Activated CD4-positive, alpha-beta T cell treated with anti-CD3 and anti-CD28 coated beads for 36 hours (primary cell): ENCODE measurements around the gene GPR108. TPM values are rescaled to one million over a fixed set of nuclear protein-coding genes. Genes with fewer than 3 reads are reported as not detected.
A peak's percentile ranks its signal among the peaks of the same experiment; 100 is the strongest.

ENCODE experiments used
- ATAC-seq: fragments of 200-7000 bp; cut with Tn5 transposase; one replicate; pipeline ENCODE4 v1.10.0; 2021; ENCODE audit warnings: mild to moderate bottlenecking, moderate library complexity
- CTCF ChIA-PET: fragments of 350-600 bp; sonication (Branson Sonifier 250); formaldehyde crosslinking; loops from one replicate; lab custom pipeline; 2021; ENCODE audit warnings: antibody characterized with exemption; lab: Charles Lee
- POLR2A ChIA-PET: fragments of 350-600 bp; sonication (Branson Sonifier 250); formaldehyde crosslinking; loops from one replicate; lab custom pipeline; 2021; ENCODE audit warnings: antibody characterized with exemption, inconsistent platforms; lab: Charles Lee
- DNase-seq: peaks from one replicate; pipeline ENCODE4 v3.0.0-alpha.2; 2020
- H3K27ac Mint-ChIP-seq: one replicate; pipeline ENCODE4 v1.8.0; 2021; ENCODE audit warnings: mixed read lengths
- H3K27me3 Mint-ChIP-seq: one replicate; pipeline ENCODE4 v1.8.0; 2021; ENCODE audit warnings: mixed read lengths
- H3K36me3 Mint-ChIP-seq: one replicate; pipeline ENCODE4 v1.8.0; 2021; ENCODE audit warnings: low read depth, mixed read lengths
- H3K4me1 Mint-ChIP-seq: one replicate; pipeline ENCODE4 v1.8.0; 2021; ENCODE audit warnings: mixed read lengths
- H3K4me3 Mint-ChIP-seq: one replicate; pipeline ENCODE4 v1.8.0; 2021; ENCODE audit warnings: mild to moderate bottlenecking, moderate library complexity, mixed read lengths
- H3K9me3 Mint-ChIP-seq: one replicate; pipeline ENCODE4 v1.8.0; 2021; ENCODE audit warnings: low read depth, mixed read lengths
- intact Hi-C, 2 experiments: fragments of 100-400 bp; cut with DNase I in 1 of 2; cut with micrococcal nuclease in 1 of 2; formaldehyde crosslinking; loops; one replicate each; pipeline versions ENCODE4 v1.14.2 to v1.15.1; 2022 to 2024; cut with DNase I, micrococcal nuclease
- total RNA-seq, 2 experiments: library from RNA; stranded (reverse); gene quantifications; one replicate each; pipeline ENCODE4 v1.2.3, GENCODE V29; 2021

GPR108 gene
- total RNA-seq, 2 experiments from 2014 or later, result 58.8 to 59.9 TPM

DNA sequence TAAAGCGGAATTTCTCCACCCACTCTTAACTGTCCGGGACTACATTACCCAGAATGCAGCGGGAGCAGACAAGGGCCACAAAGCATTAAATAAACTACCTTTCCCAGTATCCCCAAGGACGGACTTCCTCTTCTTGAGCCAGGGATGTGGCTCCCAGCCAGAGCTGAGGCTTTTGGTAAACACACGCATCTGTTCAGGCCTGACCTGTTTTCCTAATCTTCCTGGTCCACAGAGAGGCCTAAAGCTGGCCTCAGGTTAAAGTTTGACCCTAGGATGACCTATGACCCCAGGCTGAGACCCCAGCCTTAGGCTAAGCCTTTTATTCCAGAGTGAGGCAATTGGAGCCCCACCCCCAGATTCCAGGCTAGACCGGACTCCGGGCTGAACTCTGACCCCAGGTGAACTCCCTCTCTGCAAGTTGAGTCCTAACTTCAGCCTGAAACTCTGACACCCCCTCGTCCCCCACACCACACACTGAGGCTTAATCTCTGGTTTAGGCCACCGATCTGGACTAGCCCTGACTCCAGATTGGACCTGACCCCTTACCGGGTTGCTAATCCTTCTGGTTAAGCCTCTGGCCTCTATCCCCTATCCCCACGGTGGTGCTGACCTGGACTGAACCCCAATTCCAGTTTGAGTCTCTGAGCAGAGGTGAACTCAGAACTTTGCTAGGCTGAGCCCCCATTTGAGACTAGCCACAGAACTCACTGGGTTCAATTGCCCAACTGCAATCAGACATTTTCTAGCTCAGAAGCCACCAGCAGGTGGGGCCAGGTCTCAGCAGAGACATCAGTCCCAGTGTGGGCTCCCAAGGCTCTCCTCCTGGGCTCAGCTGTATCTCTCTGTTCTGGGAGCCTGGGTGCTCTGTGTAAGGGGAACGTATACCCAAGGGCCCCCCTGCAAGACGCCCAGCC, 750 bp upstream of the GPR108 start:
- CTCF ChIA-PET, result interaction anchor here (0.6 to 4.4 kb wide), 21 partner anchors 12 to 1263 kb away, joined by 3 to 38 read pairs (median 4); partner anchors contain the start of genes SH2D3A, TNFSF14 and VAV1
- POLR2A ChIA-PET, result interaction anchor here (0.6 to 1.8 kb wide), 10 partner anchors 17 to 1034 kb away, joined by 3 to 7 read pairs (median 4); partner anchors contain the start of gene VAV1
- no peaks in the 10 kb centered on the region for H3K27me3 Mint-ChIP-seq
- H3K4me1 Mint-ChIP-seq, result peaks cover 39% of the 10 kb centered on the region
- ATAC-seq (peak; percentile 31), DNase-seq (peak; percentile 91)
- H3K4me3 Mint-ChIP-seq, result peak overlapping the region; percentile 89
- H3K27ac Mint-ChIP-seq, result peak overlapping the region; percentile 98
- H3K36me3 Mint-ChIP-seq, result peaks cover 19% of the 10 kb centered on the region
- intact Hi-C loops, result loop anchor here (1.0 to 5.0 kb wide), 24 partner anchors 15 to 1134 kb away; partner anchors contain the start of genes GTF2F1 (in 1 of the 2), PRR36 (in 1 of the 2), RFX2 (in 1 of the 2) and SH2D3A (in 1 of the 2)
- no peaks in the 10 kb centered on the region for H3K9me3 Mint-ChIP-seq

DNA sequence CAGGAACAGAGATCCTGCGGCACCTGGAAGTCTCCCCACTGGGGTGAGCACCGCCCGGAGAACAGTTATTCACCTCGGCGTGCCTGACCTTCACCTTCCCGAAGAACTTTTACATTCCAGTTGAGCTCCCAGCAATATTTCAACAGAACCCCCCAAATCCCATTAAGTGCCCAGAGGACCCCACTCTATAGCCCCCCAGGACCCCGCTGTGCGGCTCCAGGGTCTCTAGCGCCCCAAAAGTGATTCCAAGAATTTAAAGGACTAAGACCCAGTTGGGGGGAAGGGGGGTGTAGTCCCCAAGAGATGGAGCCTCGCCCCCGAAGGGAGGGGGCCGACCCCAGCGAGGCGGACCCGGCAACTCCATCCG, 480 bp downstream of the GPR108 start:
- peak overlapping the region; percentile 89 for H3K4me3 Mint-ChIP-seq
- ChIA-PET CTCF (interaction anchor here (0.6 to 4.4 kb wide), 13 partner anchors 35 to 753 kb away, joined by 3 to 38 read pairs (median 4); partner anchors contain the start of genes TNFSF14 and VAV1), POLR2A (interaction anchor here (0.6 to 1.8 kb wide), 9 partner anchors 52 to 362 kb away, joined by 3 to 7 read pairs (median 3); no protein-coding TSS in a partner anchor)
- peak overlapping the region; percentile 98 for H3K27ac Mint-ChIP-seq
- no peaks in the 10 kb centered on the region for H3K9me3 Mint-ChIP-seq
- H3K4me1 Mint-ChIP-seq, result peaks cover 39% of the 10 kb centered on the region
- intact Hi-C loops, result loop anchor here (1.0 to 5.0 kb wide), 25 partner anchors 18 to 1135 kb away; partner anchors contain the start of genes GTF2F1 (in 1 of the 2), PRR36 (in 1 of the 2), RFX2 (in 1 of the 2) and SH2D3A (in 1 of the 2)
- DNase-seq (no peak), ATAC-seq (no peak)
- no peaks in the 10 kb centered on the region for H3K27me3 Mint-ChIP-seq
- peaks cover 19% of the 10 kb centered on the region for H3K36me3 Mint-ChIP-seq

DNA sequence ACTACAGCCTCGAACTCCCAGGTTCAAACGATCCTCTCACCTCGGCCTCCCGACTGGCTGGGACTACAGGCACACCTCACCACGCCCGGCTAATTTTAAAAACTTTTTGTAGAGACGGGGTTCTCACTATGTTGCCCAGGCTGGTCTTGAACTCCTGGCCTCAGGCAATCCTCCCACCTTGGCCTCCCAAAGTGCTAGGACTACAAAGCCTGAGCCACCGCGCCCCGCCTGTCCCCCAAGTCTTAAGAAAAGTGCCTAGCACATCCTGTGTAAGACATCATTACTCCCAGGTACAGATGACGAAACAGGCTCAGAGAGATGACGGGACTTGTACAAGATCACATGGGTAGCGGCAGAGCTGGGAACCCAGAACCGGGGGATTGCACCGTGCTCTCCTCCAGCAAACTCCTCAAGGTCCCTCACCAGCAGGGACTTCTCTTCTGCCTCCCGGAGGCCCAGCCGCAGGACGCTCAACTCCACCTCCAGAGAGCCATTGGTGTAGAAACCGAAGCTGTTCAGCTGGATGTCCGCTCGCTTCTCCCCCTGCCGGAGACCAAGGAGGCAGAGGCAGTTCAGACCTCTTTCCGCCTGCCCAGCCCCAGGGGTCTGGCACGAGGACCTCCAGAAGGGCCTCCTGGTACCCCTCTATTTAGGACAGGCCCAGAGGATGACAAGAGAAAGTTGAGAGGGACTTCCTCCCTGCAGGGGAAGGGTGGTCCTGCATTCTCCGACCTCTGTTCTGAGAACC, 1.0 kb downstream of the GPR108 start:
- ATAC-seq, result peak; percentile 26
- peaks cover 35% of the 10 kb centered on the region for H3K4me1 Mint-ChIP-seq
- peak; percentile 83 for DNase-seq
- peak overlapping the region; percentile 89 for H3K4me3 Mint-ChIP-seq
- CTCF ChIA-PET, result interaction anchor here (0.6 to 4.4 kb wide), 11 partner anchors 9 to 220 kb away, joined by 3 to 38 read pairs (median 4); no protein-coding TSS in a partner anchor
- POLR2A ChIA-PET, result interaction anchor here (0.6 to 1.0 kb wide), 6 partner anchors 31 to 363 kb away, joined by 3 to 4 read pairs (median 4); no protein-coding TSS in a partner anchor
- H3K9me3 Mint-ChIP-seq, result no peaks in the 10 kb centered on the region
- intact Hi-C loops, result loop anchor here (1.0 to 5.0 kb wide), 9 partner anchors 18 to 1136 kb away; partner anchors contain the start of genes PRR36 (in 1 of the 2) and TNFSF14 (in 1 of the 2)
- no peaks in the 10 kb centered on the region for H3K27me3 Mint-ChIP-seq
- peak overlapping the region; percentile 98 for H3K27ac Mint-ChIP-seq
- peaks cover 19% of the 10 kb centered on the region for H3K36me3 Mint-ChIP-seq

DNA sequence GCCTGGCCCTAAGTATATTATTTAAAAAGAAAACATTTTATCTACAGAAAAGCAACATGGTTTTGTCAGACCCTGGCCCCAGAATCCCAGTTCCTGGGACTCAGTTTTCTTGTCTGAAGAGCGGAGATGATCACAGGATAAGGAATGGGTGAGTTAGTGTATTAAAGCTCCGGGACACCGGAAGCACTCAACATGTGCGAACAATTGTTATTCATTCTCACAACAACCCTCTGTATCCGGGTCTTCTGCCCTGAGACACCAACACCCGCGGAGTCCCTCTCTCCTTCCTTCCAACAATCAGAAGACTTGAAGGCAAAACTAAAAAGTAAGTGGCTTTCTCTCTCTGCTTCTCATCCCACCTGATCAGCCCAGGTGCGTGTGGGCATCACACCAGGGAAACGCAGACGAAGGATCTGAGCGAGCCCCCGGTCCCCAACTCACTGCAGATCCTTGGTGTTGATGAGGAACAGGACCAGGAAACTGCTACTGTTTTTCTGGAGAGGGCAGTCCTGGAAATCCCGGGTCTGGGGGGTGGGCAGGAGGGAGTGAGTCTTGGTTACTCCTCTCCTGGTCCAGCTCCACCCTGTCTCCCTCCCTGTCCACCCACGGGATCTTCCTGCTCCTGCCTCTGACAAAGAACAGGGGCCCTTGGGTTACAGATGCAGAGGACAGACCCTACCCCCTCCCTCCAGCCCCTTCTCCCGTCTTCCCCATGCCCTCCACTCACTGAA, 2.0 kb downstream of the GPR108 start:
- intact Hi-C loops, result loop anchor here in 1 of 2 experiments (5.0 kb wide), 1 partner anchor 1137 kb away; the partner anchor contains the start of gene PRR36
- POLR2A ChIA-PET, result no interaction called here
- peaks cover 29% of the 10 kb centered on the region for H3K4me1 Mint-ChIP-seq
- no peaks in the 10 kb centered on the region for H3K9me3 Mint-ChIP-seq
- peak overlapping the region; percentile 98 for H3K27ac Mint-ChIP-seq
- ATAC-seq, result no peak
- H3K27me3 Mint-ChIP-seq, result no peaks in the 10 kb centered on the region
- peak overlapping the region; percentile 89 for H3K4me3 Mint-ChIP-seq
- CTCF ChIA-PET, result interaction anchor here (0.6 to 1.7 kb wide), 4 partner anchors 87 to 219 kb away, joined by 3 to 8 read pairs (median 3); no protein-coding TSS in a partner anchor
- peaks cover 19% of the 10 kb centered on the region for H3K36me3 Mint-ChIP-seq
- no peak for DNase-seq

GRCh38 chr19:6734096-6734696, 3.2 kb downstream of the GPR108 start:
- Mint-ChIP-seq H3K4me1 (peaks cover 27% of the 10 kb centered on the region), H3K27me3 (no peaks in the 10 kb centered on the region), H3K4me3 (no peak overlapping the region), H3K36me3 (peaks cover 19% of the 10 kb centered on the region), H3K9me3 (no peaks in the 10 kb centered on the region), H3K27ac (no peak overlapping the region)
- POLR2A ChIA-PET, result no interaction called here
- CTCF ChIA-PET, result no interaction called here
- intact Hi-C loops, result no loop called here
- ATAC-seq (no peak), DNase-seq (no peak)

DNA sequence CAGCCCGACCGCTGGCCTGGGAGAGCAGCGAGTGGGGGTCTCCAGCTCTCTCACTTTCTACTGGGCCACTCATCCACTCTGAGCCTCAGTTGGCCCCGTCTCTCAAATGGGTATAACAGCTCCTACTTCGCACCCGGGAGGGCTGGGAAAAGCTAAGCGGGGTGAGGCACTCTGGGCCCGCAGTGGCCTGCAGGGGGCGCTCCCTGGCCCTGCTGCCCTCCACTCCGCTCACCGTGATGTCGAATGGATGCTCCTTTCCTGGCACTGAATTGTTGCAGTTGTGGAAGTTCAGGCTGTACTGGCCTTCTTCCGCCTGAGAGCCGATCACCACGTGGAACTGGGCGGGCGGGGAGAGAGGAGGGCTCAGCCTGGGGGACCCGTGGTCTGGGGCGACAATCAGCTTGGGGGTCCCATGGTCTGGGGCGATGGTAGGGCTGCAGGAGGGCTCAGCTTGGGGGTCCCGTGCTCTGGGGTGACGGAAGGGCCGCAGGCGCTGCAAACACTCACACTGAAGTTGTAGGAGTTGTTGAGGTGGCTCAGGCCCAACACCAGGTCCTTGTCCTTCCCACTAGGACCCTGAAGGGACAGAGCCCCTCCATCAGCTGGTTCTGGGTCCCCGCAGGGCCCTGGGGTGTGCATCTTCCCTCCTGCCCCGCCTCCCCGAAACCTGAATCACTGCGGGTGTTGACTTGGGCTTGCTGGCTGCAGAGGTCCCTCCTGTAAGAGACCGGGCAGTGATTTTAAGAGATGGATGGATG, 3.9 kb downstream of the GPR108 start:
- intact Hi-C loops, result no loop called here
- H3K9me3 Mint-ChIP-seq, result no peaks in the 10 kb centered on the region
- ChIA-PET CTCF (interaction anchor here (0.9 to 1.2 kb wide), 3 partner anchors 10 to 130 kb away, joined by 3 to 4 read pairs (median 3); no protein-coding TSS in a partner anchor), POLR2A (interaction anchor here (0.6 kb wide), 1 partner anchor 66 kb away, joined by 3 read pairs; no protein-coding TSS in a partner anchor)
- peaks cover 19% of the 10 kb centered on the region for H3K36me3 Mint-ChIP-seq
- ATAC-seq (no peak), DNase-seq (peak; percentile 55)
- H3K4me1 Mint-ChIP-seq, result peaks cover 20% of the 10 kb centered on the region
- no peak overlapping the region for H3K4me3 Mint-ChIP-seq
- H3K27me3 Mint-ChIP-seq, result no peaks in the 10 kb centered on the region
- no peak overlapping the region for H3K27ac Mint-ChIP-seq

GRCh38 chr19:6732803-6733337, 4.5 kb downstream of the GPR108 start:
- Mint-ChIP-seq H3K36me3 (peaks cover 19% of the 10 kb centered on the region), H3K4me1 (peaks cover 14% of the 10 kb centered on the region), H3K4me3 (no peak overlapping the region), H3K27ac (no peak overlapping the region), H3K9me3 (no peaks in the 10 kb centered on the region), H3K27me3 (no peaks in the 10 kb centered on the region)
- no peak for DNase-seq
- CTCF ChIA-PET, result interaction anchor here (0.9 to 1.2 kb wide), 3 partner anchors 11 to 131 kb away, joined by 3 to 4 read pairs (median 3); no protein-coding TSS in a partner anchor
- intact Hi-C loops, result no loop called here
- ATAC-seq, result no peak
- POLR2A ChIA-PET, result no interaction called here

DNA sequence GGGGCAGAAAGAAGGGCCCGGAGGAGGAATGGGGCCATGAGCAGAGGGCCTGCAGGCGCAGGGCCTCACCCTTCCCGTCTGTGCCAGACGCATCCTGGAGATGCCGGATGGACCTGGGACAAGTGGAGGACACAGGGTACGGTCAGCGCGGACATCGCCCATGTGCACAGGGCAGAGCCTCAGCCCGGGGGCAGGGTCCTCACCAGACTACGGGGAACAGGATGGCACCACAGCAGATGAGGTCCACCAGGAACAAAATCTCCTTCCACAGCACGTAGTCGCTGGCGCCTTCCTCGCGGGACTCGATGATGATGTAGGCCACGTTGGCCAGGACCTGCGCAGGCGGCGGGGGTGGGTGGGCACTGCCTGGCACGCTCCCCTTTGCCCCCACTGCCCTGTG, 5.6 kb downstream of the GPR108 start:
- intact Hi-C loops, result no loop called here
- ATAC-seq (no peak), DNase-seq (no peak)
- Mint-ChIP-seq H3K4me3 (no peak overlapping the region), H3K27ac (no peak overlapping the region), H3K4me1 (peaks cover 11% of the 10 kb centered on the region), H3K9me3 (no peaks in the 10 kb centered on the region), H3K27me3 (no peaks in the 10 kb centered on the region), H3K36me3 (peaks cover 19% of the 10 kb centered on the region)
- ChIA-PET CTCF (no interaction called here), POLR2A (no interaction called here)

DNA sequence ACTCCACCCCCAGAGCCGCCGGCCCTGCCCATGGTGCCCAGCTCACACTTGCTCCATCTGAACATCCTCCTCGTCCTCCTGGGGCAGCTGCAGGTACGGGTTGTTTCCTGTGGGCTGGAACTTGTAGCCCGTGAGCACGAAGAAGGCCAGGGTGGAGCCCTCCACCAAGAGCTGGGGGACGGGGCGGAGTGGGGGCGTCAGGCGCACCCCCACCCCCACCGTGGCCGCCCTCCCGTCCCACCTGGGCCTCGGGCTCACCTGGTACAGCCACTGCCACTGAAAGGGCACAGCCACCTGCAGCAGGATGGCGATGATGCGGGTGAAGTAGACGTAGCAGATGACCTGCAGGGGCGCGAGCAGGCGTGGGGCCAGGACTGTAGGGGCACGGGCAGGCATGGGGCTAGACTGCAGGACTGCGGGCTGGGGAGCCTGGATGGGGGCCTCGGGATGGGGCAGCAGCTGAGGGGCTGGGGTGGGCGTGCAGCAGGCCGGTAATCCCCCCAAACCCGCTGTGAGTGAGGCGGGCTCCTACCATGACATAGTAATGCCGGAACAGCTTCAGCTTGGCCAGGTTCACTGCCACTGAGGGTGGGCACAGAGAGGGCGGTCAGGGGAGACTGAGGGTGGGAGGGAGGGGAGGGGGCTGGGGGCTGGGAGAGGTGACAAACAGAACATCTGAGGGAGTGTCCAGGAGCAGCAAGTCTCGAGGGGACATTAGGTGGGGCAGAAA, 6.3 kb downstream of the GPR108 start:
- peaks cover 16% of the 10 kb centered on the region for H3K36me3 Mint-ChIP-seq
- intact Hi-C loops, result no loop called here
- CTCF ChIA-PET, result no interaction called here
- DNase-seq, result no peak
- ATAC-seq, result no peak
- no peak overlapping the region for H3K27ac Mint-ChIP-seq
- H3K4me1 Mint-ChIP-seq, result peaks cover 8% of the 10 kb centered on the region
- no peaks in the 10 kb centered on the region for H3K27me3 Mint-ChIP-seq
- POLR2A ChIA-PET, result no interaction called here
- no peak overlapping the region for H3K4me3 Mint-ChIP-seq
- H3K9me3 Mint-ChIP-seq, result no peaks in the 10 kb centered on the region
